GM18517 (cell line): ENCODE results near the gene THSD8.
A peak's percentile ranks its signal among the peaks of the same experiment; 100 is the strongest.
"Not testable (repeated sequence)": the region's sequence is repeated elsewhere in the genome, so short reads cannot be mapped to it uniquely, and the experiment has no call there.

Experiments
- ATAC-seq: cut with Tn5 transposase; IDR thresholded peaks from one replicate; pipeline ENCODE4 v1.9.1; 2021; ENCODE audit warnings: mild to moderate bottlenecking, moderate library complexity; ENCODE audit not compliant: unreplicated experiment

THSD8 gene

GRCh38 chr19:12792051-12792852, 9.6 kb upstream of the THSD8 start:
- ATAC-seq = no peak

DNA sequence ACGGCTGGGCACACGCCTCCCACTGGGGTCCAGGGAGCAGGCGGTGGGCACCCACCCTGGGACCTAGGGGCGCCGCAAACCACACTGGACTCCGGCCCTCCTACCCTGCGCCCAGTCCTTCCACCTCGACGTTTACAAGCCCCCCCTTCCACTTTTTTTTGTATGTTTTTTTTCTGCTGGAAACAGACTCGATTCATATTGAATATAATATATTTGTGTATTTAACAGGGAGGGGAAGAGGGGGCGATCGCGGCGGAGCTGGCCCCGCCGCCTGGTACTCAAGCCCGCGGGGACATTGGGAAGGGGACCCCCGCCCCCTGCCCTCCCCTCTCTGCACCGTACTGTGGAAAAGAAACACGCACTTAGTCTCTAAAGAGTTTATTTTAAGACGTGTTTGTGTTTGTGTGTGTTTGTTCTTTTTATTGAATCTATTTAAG, 9.0 kb upstream of the THSD8 start:
- ATAC-seq = no peak

- peak; percentile 31 for ATAC-seq
Observed at GRCh38 chr19:12793290-12794195, 8.3 kb upstream of the THSD8 start.

DNA sequence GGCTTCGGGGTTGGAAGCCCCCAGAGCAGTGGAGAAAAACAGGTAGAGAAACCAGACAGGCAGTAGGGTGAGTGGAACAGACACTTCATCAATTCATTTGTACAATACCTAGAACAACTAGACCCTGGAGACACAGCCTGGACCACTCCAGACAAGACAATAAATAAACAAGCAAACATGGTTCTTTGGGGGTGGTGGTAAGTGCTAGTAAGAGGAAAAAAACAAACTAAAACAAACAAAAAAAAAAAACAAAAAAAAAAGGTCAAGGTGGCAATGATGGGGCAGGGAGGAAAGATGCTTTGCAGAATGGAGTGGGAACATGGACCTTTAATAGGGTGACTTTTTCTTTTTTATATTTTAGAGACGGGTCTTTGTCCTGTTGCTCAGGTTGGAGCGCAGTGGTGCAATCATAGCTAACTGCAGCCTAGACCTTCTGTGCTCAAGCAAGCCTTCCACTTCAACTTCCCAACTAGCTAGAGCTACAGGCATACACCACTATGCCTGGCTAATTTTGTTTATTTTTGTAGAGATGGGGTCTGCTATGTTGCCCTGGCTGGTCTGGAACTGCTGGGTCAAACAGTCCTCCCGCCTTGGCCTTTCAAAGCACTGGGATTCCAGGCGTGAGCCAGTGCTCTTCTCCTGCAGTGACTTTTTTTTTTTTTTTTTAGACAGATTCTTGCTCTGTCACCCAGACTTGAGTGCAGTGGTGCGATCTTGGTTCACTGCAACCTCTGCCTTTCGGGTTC, 7.5 kb upstream of the THSD8 start:
- ATAC-seq = no peak

DNA sequence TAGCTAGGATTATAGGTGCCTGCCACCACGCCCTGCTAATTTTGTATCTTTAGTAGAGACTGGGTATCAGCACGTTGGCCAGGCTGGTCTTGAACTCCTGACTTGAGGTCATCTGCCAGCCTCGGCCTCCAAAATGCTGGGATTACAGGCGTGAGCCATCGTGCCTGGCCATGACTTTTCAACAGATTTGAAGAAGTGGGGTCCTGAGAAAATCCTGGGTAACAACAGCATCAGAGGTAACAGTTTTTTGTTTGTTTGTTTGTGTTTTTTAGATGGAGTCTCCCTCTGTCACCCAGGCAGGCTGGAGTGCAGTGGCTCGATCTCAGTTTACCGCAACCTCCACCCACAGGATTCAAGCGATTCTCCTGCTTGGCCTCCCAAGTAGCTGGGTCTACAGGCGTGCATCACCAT, 6.9 kb upstream of the THSD8 start:
- no peak for ATAC-seq

DNA sequence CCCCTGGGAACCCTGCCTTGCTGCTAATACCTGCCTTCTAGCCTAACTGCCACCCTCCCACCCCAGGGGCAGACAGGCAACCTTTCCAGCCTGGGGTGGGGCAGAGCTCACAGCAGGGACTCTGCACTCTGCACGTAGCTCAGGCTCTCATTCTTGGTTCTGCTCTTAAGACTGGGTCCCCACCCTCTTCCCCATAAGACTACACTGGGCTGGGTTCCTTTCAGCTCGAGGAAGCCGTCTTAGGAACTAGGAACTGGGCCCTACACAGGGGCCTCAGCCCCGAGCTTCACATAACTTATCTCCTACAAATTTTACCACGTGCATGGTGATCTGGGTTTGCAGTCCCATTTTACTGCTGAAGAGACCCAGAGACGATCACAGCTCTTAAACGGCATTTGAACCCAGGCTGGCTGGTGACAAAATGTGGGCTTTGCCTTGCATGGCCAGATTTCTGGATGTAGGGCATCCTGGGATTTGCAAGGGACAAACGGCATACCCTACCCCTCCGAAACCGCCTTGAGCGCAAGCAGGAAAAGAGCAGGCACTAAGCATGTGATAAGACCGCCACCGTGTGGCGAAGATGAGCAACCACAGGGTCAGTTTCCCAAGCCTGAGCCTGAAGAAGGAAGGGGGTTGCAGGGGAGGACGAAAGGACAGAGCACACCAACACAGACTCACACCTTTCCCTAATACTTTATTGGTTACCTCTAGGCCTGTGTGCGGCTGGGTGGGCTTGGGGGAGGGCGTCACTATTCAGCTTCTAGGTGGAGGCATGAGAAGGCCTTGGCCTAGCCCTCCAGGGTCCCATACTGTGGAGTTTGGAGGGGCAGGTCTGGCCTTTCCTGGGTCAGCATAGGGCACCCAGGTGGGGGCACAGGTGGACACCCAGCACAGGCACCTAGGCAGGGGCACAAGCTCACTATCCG, 5.5 kb upstream of the THSD8 start:
- ATAC-seq = no peak

GRCh38 chr19:12797141-12797587, 4.7 kb upstream of the THSD8 start:
- no peak for ATAC-seq

- ATAC-seq = not testable (repeated sequence)
Observed at GRCh38 chr19:12797607-12798006, 4.3 kb upstream of the THSD8 start.

- ATAC-seq = no peak
Observed at GRCh38 chr19:12799742-12800465, 2.0 kb upstream of the THSD8 start.

DNA sequence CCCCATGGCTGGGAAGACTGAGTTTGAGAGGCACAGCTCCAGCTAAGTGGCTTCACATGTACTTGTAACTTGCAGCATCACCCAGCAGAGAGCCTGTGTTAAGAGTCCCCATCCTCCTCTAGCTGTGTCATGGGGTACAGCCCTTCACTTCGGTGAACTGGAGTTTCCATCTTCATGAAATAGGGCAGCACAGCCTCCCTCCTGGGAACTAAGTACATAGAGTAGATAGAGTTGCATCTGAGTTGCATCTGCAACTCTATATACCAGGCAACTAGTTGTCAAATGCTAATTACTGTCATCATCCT, 1.5 kb upstream of the THSD8 start:
- no peak for ATAC-seq

DNA sequence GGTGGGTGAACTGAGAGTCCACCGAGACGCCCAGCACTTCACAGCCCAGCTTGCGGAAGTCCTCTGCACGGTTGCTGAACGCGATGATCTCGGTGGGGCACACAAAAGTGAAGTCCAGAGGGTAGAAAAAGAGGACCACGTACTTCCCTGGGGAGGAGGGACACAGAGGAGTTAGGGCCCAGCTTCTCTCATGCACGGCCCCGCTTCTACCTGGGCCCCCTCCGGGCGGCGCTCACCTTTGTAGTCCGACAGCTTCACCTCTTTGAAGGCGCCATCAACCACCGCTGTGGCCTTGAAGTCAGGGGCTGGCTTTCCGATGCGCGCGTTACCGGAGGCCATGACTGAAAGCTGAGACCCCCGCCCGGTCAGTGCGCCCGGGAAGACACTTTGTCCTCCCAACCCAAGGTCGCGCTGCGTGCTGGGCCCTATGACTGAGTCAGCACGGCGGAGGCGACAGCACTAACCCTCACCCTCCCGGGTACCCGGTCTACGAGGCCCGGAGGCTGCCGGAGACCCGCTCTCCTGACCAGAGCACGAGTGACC, 875 bp upstream of the THSD8 start:
- ATAC-seq = no peak

DNA sequence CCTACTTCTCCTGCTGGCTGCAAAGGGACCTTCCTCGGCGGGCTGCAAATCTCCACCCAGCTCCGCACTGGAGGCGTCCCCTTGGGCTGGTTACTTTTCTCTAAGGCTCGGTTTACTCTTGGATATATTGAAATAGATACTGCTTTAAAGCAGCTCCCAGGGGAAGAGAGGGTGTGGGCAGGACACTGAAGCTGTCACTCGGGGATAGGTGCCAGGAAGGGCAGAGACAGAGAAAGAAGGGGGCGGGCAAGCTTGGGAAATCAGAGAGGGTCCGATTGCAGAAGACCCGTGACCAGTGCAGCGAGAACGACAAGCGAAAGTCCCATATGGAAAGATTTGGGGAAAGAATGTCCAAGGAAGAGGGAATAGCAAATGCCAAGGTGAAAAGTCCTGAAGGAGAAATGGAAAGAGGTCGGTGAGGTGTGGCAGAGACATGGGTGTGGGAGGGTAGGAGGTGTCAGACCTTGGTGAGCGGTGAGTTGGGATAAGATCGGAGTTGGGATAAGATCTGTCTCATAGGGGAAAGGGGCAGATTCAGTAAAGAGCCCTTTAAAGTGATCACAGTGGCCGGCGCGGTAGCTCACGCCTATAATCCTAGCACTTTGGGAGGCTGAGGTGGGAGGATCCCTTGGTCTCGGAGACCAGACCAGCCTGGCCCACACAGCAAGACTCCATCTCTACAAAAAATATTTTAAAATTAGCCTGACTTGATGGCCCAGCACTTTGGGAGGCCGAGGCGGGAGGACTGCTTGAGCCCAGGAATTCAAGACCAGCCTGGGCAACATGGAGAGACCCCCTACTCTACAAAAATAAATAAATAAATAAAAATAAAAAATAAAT, 618 bp downstream of the THSD8 start:
- ATAC-seq = no peak

- ATAC-seq = no peak
Observed at GRCh38 chr19:12804051-12804450, 2.2 kb downstream of the THSD8 start.

- peak; percentile 54 for ATAC-seq
Observed at GRCh38 chr19:12806242-12807081, 4.6 kb downstream of the THSD8 start, which contains the start of gene RNASEH2A. RNASEH2A (plus strand) TSS chr19:12806584; CDS start chr19:12806674, 90 bp downstream.

- no peak for ATAC-seq
Observed at GRCh38 chr19:12815088-12815487, 13.2 kb downstream of the THSD8 start.

- not testable (repeated sequence) for ATAC-seq
Observed at GRCh38 chr19:12817188-12817587, 15.3 kb downstream of the THSD8 start.

DNA sequence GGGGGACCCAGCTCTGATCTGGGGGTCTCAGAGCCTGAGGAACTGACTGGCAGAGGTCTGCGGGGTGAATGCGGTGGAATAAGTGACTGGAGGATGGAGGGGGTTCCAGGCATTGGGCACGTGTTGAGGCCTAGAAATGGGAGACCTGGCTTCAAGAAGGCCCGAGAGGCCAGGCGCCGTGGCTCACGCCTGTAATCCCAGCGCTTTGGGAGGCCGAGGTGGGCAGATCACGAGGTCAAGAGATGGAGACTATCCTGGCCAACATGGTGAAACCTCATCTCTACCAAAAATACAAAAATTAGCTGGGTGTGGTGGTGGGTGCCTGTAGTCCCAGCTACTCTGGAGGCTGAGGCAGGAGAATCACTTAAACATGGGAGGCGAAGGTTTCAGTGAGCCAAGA, 15.9 kb downstream of the THSD8 start:
- not testable (repeated sequence) for ATAC-seq
